K562 (cell line): ENCODE results near the gene LAMC1. TPM values are rescaled to one million over a fixed set of nuclear protein-coding genes. Genes with fewer than 3 reads are reported as not detected.

Experiments used
- ATAC-seq: fragments of 200-7000 bp; cut with Tn5 transposase; 3 replicates; pipeline ENCODE4 v1.9.1; 2020; ENCODE audit warnings: moderate library complexity
- BruUV-seq: library from RNA; stranded (reverse); fragments of 400-500 nt; replicated peaks from 2 replicates; lab custom pipeline; 2021; lab: Mats Ljungman, UMichigan
- CTCF ChIA-PET: fragments of 300-600 bp; formaldehyde crosslinking; extraction: SDS; loops from one replicate; lab custom pipeline; 2021; ENCODE audit warnings: low intra/inter-chr PET ratio; lab: Yijun Ruan, JAX
- POLR2A ChIA-PET: fragments of 300-600, 350-650 bp; sonication (Branson Sonifier 250); formaldehyde crosslinking; extraction: SDS; loops from one replicate; lab custom pipeline; 2021; ENCODE audit warnings: antibody characterized with exemption, inconsistent platforms; lab: Yijun Ruan, JAX
- DNase-seq, 4 experiments: peaks; one replicate each; pipeline versions ENCODE4 v3.0.0 to v3.0.0-alpha.2; 2011 to 2018; ENCODE audit warnings: low spot score in 3 of 4, mixed read lengths in 3 of 4; ENCODE audit errors: extremely low read depth in 1 of 4
- FAIRE-seq: peaks from 2 replicates; lab custom pipeline; 2011; peaks lifted over from hg19 to GRCh38; lab: Jason Lieb, UNC
- H2AFZ ChIP-seq: 2 replicates; pipeline ENCODE4 v1.6.0; 2011; ENCODE audit warnings: low read depth, low read length, control low read depth, inconsistent platforms
- H3K27ac ChIP-seq: fragments of 200-600 bp; 3 replicates; pipeline ENCODE4 v1.8.0; 2011; ENCODE audit warnings: low read depth, mild to moderate bottlenecking, control low read depth, inconsistent platforms, low read length, moderate library complexity, mixed read lengths; ENCODE audit errors: extremely low read depth
- H3K27me3 ChIP-seq, 2 experiments: fragments of 300-600 bp in 1 of 2; 2 replicates in 1 of 2; 3 replicates in 1 of 2; pipeline versions ENCODE4 v1.6.0 to v1.8.0; 2011; ENCODE audit warnings: inconsistent platforms in 2 of 2, low read length in 2 of 2, mild to moderate bottlenecking in 1 of 2, mixed read lengths in 1 of 2, moderate library complexity in 1 of 2; ENCODE audit not compliant: control insufficient read depth in 2 of 2, insufficient read depth in 2 of 2
- H3K36me3 ChIP-seq: fragments of 300-600 bp; 3 replicates; pipeline ENCODE4 v1.8.0; 2011; ENCODE audit warnings: mild to moderate bottlenecking, low read length, inconsistent platforms; ENCODE audit not compliant: control insufficient read depth, insufficient read depth
- H3K4me1 ChIP-seq, 2 experiments: fragments of 200-600 bp in 1 of 2; replicated peaks in 1 of 2; 2 replicates in 1 of 2; 3 replicates in 1 of 2; pipeline versions ENCODE4 v1.5.1 to v1.8.0; 2011; ENCODE audit warnings: inconsistent platforms in 2 of 2, low read length in 2 of 2, mild to moderate bottlenecking in 1 of 2, mixed read lengths in 1 of 2, moderate library complexity in 1 of 2; ENCODE audit not compliant: control insufficient read depth in 2 of 2, insufficient read depth in 2 of 2
- H3K4me2 ChIP-seq: 2 replicates; pipeline ENCODE4 v1.6.1; 2011; ENCODE audit warnings: low read length, control low read depth, inconsistent platforms, mixed read lengths; ENCODE audit not compliant: insufficient read depth
- H3K4me3 ChIP-seq: fragments of 200-600 bp; sonication (generic), shearing (Covaris generic); 2 replicates; pipeline ENCODE4 v1.5.1; 2016; ENCODE audit warnings: control low read depth, inconsistent platforms
- H3K79me2 ChIP-seq: fragments of 200-600 bp; 3 replicates; pipeline ENCODE4 v1.8.0; 2011; ENCODE audit warnings: low read length, inconsistent platforms; ENCODE audit not compliant: control insufficient read depth, insufficient read depth
- H3K9ac ChIP-seq, 2 experiments: 2 replicates each; pipeline versions ENCODE4 v1.6.0 to v1.6.1; 2011; ENCODE audit warnings: low read depth in 2 of 2, low read length in 2 of 2, control low read depth in 1 of 2, inconsistent platforms in 1 of 2, mild to moderate bottlenecking in 1 of 2, mixed read lengths in 1 of 2; ENCODE audit not compliant: insufficient read depth in 1 of 2
- H3K9me1 ChIP-seq: one replicate; pipeline ENCODE4 v1.6.0; 2011; ENCODE audit warnings: inconsistent platforms, mild to moderate bottlenecking, low read length, moderate library complexity; ENCODE audit not compliant: control insufficient read depth, insufficient read depth
- H3K9me3 ChIP-seq: replicated peaks from 2 replicates; pipeline ENCODE4 v1.5.1; 2011; ENCODE audit warnings: low read depth, low read length, inconsistent platforms; ENCODE audit not compliant: control insufficient read depth, insufficient read depth
- H4K20me1 ChIP-seq: replicated peaks from 2 replicates; pipeline ENCODE4 v1.6.1; 2011; ENCODE audit warnings: low read length, inconsistent platforms, mixed read lengths; ENCODE audit not compliant: control insufficient read depth, insufficient read depth
- HNRNPLL ChIP-seq: fragments of 200-400 bp; formaldehyde crosslinking; IDR thresholded peaks from 2 replicates; pipeline ENCODE4 v1.6.1; 2017; ENCODE audit warnings: low read length, low read depth, mild to moderate bottlenecking; ENCODE audit not compliant: poor library complexity, severe bottlenecking
- PRMT5 ChIP-seq: sonication (generic); formaldehyde crosslinking; IDR thresholded peaks from 2 replicates; pipeline ENCODE4 v1.5.0; 2020; ENCODE audit warnings: missing genetic modification reagents
- SIN3A ChIP-seq, 2 experiments: fragments of 150-350 bp in 1 of 2; IDR thresholded peaks; 2 replicates each; pipeline ENCODE4 v1.6.1; 2011 to 2016; ENCODE audit warnings: borderline replicate concordance in 2 of 2, low read depth in 2 of 2, low read length in 2 of 2, mild to moderate bottlenecking in 2 of 2, moderate library complexity in 2 of 2; ENCODE audit not compliant: control insufficient read depth in 1 of 2
- SMARCA5 ChIP-seq: fragments of 450-650 bp; IDR thresholded peaks from 2 replicates; pipeline ENCODE4 v1.6.1; 2016
- SP2 ChIP-seq: IDR thresholded peaks from 2 replicates; pipeline ENCODE4 v1.6.1; 2011; ENCODE audit warnings: mild to moderate bottlenecking, low read depth, low read length, moderate library complexity; ENCODE audit not compliant: poor library complexity, severe bottlenecking; ENCODE audit errors: extremely low read depth
- SREBF2 ChIP-seq: sonication (generic); formaldehyde crosslinking; IDR thresholded peaks from 2 replicates; pipeline ENCODE4 v1.4.0; 2020; ENCODE audit warnings: mild to moderate bottlenecking, missing genetic modification reagents
- TAF1 ChIP-seq: IDR thresholded peaks from 2 replicates; pipeline ENCODE4 v1.6.1; 2011; ENCODE audit warnings: mild to moderate bottlenecking, low read length, moderate library complexity; ENCODE audit not compliant: insufficient read depth, control insufficient read depth, severe bottlenecking; ENCODE audit errors: extremely low read depth
- TAL1 ChIP-seq: fragments of 450-650 bp; IDR thresholded peaks from 2 replicates; pipeline ENCODE4 v1.6.1; 2016; ENCODE audit warnings: mild to moderate bottlenecking
- TCF3 ChIP-seq: sonication (generic); formaldehyde crosslinking; IDR thresholded peaks from 2 replicates; pipeline ENCODE4 v1.4.0; 2020; ENCODE audit warnings: mild to moderate bottlenecking, missing genetic modification reagents
- U2AF1 ChIP-seq: fragments of 200-400 bp; formaldehyde crosslinking; optimal IDR thresholded peaks from 2 replicates; pipeline ENCODE3; 2017; ENCODE audit warnings: mild to moderate bottlenecking, low read depth, low read length, moderate library complexity
- ZNF41 ChIP-seq: fragments of 250-450 bp; sonication (Bioruptor Pico); conservative IDR thresholded peaks from 2 replicates; pipeline ENCODE4 v1.4.0; 2020; ENCODE audit warnings: mild to moderate bottlenecking
- ZNF77 ChIP-seq: fragments of 250-450 bp; sonication (Bioruptor Pico); IDR thresholded peaks from 2 replicates; pipeline ENCODE4 v1.5.0; 2020
- WGBS: fragments of 100-300 bp; shearing (Covaris generic); methylation state at CpG from one replicate; pipeline ENCODE4 v1.1.6; 2016; ENCODE audit warnings: low coverage, mixed read lengths; ENCODE audit not compliant: insufficient coverage; ENCODE audit errors: missing lambda C conversion rate; 5-methylcytosine and 5-hydroxymethylcytosine counted together
- in situ Hi-C: fragments of 300-500 bp; cut with MboI; formaldehyde crosslinking; loops from 4 replicates; pipeline ENCODE4 v1.15.0; 2018; ENCODE audit warnings: inconsistent platforms, mixed read lengths
- intact Hi-C: fragments of 100-400 bp; cut with micrococcal nuclease; formaldehyde crosslinking; loops from 2 replicates; pipeline ENCODE4 v1.14.2; 2022
- polyA plus RNA-seq, 8 experiments: library from polyadenylated mRNA; depleted of rRNA in 4 of 8; stranded (reverse) in 5 of 8; unstranded in 3 of 8; fragments of >200 nt; fragmentation: Nextera tagmentation in 2 of 8; fragmentation: Illumina TruSeq in 1 of 8; extraction: Ambion mirVana in 2 of 8; extraction: Trizol in 1 of 8; gene quantifications; 2 replicates each; pipeline versions ENCODE4 v1.2.1 to v1.2.3, GENCODE V29; 2011 to 2014; ENCODE audit warnings: inconsistent platforms in 1 of 8, missing spikeins in 1 of 8
- total RNA-seq, 7 experiments: library from RNA; depleted of rRNA in 6 of 7; stranded (reverse); fragments of >200 nt in 6 of 7; fragmentation: Illumina TruSeq in 2 of 7; extraction: Trizol in 2 of 7; gene quantifications; 2 replicates each; pipeline versions ENCODE4 v1.2.1 to v1.2.3, GENCODE V29; 2011 to 2021; ENCODE audit warnings: low replicate concordance in 1 of 7
- TF ChIP-seq, protein P1 (sequence below): fragments of 450-650 bp; formaldehyde crosslinking; IDR thresholded peaks from 2 replicates; pipeline ENCODE4 v1.4.0; 2022; ENCODE audit warnings: missing genetic modification characterization
- TF ChIP-seq, protein P2 (sequence below): fragments of 250-450 bp; sonication (Bioruptor Pico); IDR thresholded peaks from 2 replicates; pipeline ENCODE4 v1.4.0; 2020; ENCODE audit warnings: borderline replicate concordance
- TF ChIP-seq, protein P3 (sequence below): fragments of 450-650 bp; IDR thresholded peaks from 2 replicates; pipeline ENCODE4 v1.6.1; 2018; ENCODE audit warnings: mild to moderate bottlenecking, low read depth; ENCODE audit not compliant: partially characterized antibody

Gene LAMC1
- total and polyA plus RNA-seq, 9 of the 15 experiments (the other 6 are each of a cell fraction or from before 2014, with no cell fraction given) = 0.07 to 0.71 (median 0.13) TPM; not detected in 2

DNA sequence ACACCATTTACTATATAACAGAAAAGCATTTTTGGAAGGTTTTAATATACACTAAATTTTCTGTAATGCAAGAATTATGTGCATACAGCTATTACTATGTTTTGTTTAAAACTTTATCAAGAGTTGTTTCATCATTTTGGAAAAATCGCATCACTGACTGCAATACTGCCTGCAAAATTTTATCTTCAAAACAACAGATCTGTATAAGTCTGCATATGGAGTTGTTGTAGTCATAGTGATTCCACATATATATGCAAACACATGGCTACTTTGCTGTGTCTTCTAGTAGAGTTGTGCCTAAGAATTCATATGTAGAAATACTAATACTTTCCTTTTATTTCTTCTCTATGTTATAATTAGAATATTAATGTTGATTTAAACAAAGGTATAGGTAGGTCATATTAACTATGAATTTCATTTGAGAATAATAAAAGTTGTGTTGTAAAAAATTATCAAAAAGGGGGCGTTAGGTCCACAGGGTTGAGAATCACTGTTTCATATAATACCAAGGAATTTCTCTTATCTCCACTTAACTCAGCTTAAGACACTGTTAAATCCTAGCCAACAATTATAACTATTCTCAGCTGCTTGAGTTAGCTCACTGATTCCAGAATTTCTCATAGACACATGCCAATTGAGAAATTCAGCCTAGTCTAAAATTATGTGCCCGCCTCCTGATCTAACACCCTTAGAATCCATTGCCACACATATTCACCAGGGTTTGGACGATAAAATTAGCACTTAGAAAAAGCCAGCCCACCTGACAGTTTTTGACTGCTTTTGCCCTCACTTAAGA, 22.9 kb upstream of the LAMC1 start:
- H3K9me3 ChIP-seq = no peaks in the 10 kb centered on the region
- H3K4me2 ChIP-seq = no peak overlapping the region
- BruUV-seq = no TSS peak
- no peak overlapping the region for H3K27ac ChIP-seq
- H3K4me1 ChIP-seq = no peaks in the 10 kb centered on the region
- intact Hi-C loops = no loop called here
- H4K20me1 ChIP-seq = peaks cover 3% of the 10 kb centered on the region; the same call in 1 of the 2 replicates
- no peak for ATAC-seq
- H3K4me3 ChIP-seq = no peak overlapping the region
- no peak for FAIRE-seq
- no peak overlapping the region for H2AFZ ChIP-seq
- no peaks in the 10 kb centered on the region for H3K79me2 ChIP-seq
- POLR2A ChIA-PET = interaction anchor here (0.6 to 0.7 kb wide), 2 partner anchors 44 to 143 kb away, joined by 3 read pairs; no protein-coding TSS in a partner anchor
- no peak for DNase-seq
- H3K9me1 ChIP-seq = no peaks in the 10 kb centered on the region
- no peaks in the 10 kb centered on the region for H3K36me3 ChIP-seq
- CTCF ChIA-PET = no interaction called here
- WGBS = 0% methylated on average over 4 of the region's 4 CpGs
- in situ Hi-C loops = no loop called here
- H3K9ac ChIP-seq = no peak overlapping the region
- no peaks in the 10 kb centered on the region for H3K27me3 ChIP-seq
- TF ChIP-seq TAL1 (no peak), TCF3 (CRISPR knock-in tag) (no peak), SIN3A (IDR thresholded peaks at IDR 0.05; ENCODE audit: borderline replicate concordance in 2 of 2, control insufficient read depth in 1 of 2, low read depth in 2 of 2, low read length in 2 of 2) (no peak), SP2 (no peak), ZNF41 (CRISPR knock-in tag) (no peak), TAF1 (no peak), SMARCA5 (no peak), HNRNPLL (no peak), U2AF1 (no peak), PRMT5 (no peak), ZNF77 (CRISPR knock-in tag) (no peak), SREBF2 (CRISPR knock-in tag) (no peak)
- TF ChIP-seq, protein P1, sequence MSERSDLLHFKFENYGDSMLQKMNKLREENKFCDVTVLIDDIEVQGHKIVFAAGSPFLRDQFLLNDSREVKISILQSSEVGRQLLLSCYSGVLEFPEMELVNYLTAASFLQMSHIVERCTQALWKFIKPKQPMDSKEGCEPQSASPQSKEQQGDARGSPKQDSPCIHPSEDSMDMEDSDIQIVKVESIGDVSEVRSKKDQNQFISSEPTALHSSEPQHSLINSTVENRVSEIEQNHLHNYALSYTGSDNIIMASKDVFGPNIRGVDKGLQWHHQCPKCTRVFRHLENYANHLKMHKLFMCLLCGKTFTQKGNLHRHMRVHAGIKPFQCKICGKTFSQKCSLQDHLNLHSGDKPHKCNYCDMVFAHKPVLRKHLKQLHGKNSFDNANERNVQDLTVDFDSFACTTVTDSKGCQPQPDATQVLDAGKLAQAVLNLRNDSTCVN (CRISPR knock-in tag) = no peak
- TF ChIP-seq, protein P2, sequence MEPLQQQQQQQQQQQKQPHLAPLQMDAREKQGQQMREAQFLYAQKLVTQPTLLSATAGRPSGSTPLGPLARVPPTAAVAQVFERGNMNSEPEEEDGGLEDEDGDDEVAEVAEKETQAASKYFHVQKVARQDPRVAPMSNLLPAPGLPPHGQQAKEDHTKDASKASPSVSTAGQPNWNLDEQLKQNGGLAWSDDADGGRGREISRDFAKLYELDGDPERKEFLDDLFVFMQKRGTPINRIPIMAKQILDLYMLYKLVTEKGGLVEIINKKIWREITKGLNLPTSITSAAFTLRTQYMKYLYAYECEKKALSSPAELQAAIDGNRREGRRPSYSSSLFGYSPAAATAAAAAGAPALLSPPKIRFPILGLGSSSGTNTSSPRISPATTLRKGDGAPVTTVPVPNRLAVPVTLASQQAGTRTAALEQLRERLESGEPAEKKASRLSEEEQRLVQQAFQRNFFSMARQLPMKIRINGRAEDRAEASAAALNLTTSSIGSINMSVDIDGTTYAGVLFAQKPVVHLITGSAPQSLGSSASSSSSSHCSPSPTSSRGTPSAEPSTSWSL = no peak
- TF ChIP-seq, protein P3, sequence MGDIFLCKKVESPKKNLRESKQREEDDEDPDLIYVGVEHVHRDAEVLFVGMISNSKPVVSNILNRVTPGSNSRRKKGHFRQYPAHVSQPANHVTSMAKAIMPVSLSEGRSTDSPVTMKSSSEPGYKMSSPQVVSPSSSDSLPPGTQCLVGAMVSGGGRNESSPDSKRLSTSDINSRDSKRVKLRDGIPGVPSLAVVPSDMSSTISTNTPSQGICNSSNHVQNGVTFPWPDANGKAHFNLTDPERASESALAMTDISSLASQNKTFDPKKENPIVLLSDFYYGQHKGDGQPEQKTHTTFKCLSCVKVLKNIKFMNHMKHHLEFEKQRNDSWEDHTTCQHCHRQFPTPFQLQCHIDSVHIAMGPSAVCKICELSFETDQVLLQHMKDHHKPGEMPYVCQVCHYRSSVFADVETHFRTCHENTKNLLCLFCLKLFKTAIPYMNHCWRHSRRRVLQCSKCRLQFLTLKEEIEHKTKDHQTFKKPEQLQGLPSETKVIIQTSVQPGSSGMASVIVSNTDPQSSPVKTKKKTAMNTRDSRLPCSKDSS = no peak
